ENCODE data around the gene ST8SIA4.

ST8SIA4 gene

GRCh38 chr5:100903039-100903887 lies at the start of gene ST8SIA4:
Gene ST8SIA4 (minus strand): TSS chr5:100903282. CDS start chr5:100902955, 327 bp downstream.
- DNase-seq: peak; percentile 90

- DNase-seq: no peak
Measured at GRCh38 chr5:100950985-100951384, 47.9 kb upstream of the ST8SIA4 start.

GRCh38 chr5:100913298-100913697 lies 10.2 kb upstream of the ST8SIA4 start:
- DNase-seq: no peak

GRCh38 chr5:100909034-100909433 lies 6.0 kb upstream of the ST8SIA4 start:
- no peak for DNase-seq

GRCh38 chr5:100905259-100905914 lies 2.3 kb upstream of the ST8SIA4 start:
- no peak for DNase-seq

GRCh38 chr5:100904259-100904861 lies 1.3 kb upstream of the ST8SIA4 start:
- DNase-seq: peak; percentile 47

GRCh38 chr5:100902440-100903038 lies 543 bp downstream of the ST8SIA4 start:
- DNase-seq: peak; percentile 20

GRCh38 chr5:100901821-100902341 lies 1.2 kb downstream of the ST8SIA4 start:
- DNase-seq: peak; percentile 36

GRCh38 chr5:100900796-100901781 lies 2.0 kb downstream of the ST8SIA4 start:
- peak; percentile 93 for DNase-seq

GRCh38 chr5:100900142-100900795 lies 2.8 kb downstream of the ST8SIA4 start:
- DNase-seq: peak; percentile 60

GRCh38 chr5:100899675-100900074 lies 3.4 kb downstream of the ST8SIA4 start:
- no peak for DNase-seq

- no peak for DNase-seq
Measured at GRCh38 chr5:100898504-100899346, 4.4 kb downstream of the ST8SIA4 start.

- no peak for DNase-seq
Measured at GRCh38 chr5:100896054-100896453, 7.0 kb downstream of the ST8SIA4 start.

- no peak for DNase-seq
Measured at GRCh38 chr5:100890461-100891008, 12.5 kb downstream of the ST8SIA4 start.

GRCh38 chr5:100889896-100890295 lies 13.2 kb downstream of the ST8SIA4 start:
- DNase-seq: no peak

GRCh38 chr5:100889165-100889743 lies 13.8 kb downstream of the ST8SIA4 start:
- no peak for DNase-seq

- DNase-seq: no peak
Measured at GRCh38 chr5:100877274-100877673, 25.8 kb downstream of the ST8SIA4 start.

GRCh38 chr5:100872408-100873190 lies 30.5 kb downstream of the ST8SIA4 start:
- DNase-seq: no peak
